HEK293T (cell line): Measurements from ENCODE around the gene SPOCD1.

Experiments used
- ELF4 ChIP-seq: fragments of 450-650 bp; IDR thresholded peaks from 2 replicates; pipeline ENCODE4 v1.6.1; 2017; ENCODE audit warnings: antibody characterized with exemption
- L3MBTL2 ChIP-seq: fragments of 450-650 bp; conservative IDR thresholded peaks from 2 replicates; pipeline ENCODE4 v1.6.1; 2016; ENCODE audit warnings: mild to moderate bottlenecking
- SP1 ChIP-seq: fragments of 450-650 bp; IDR thresholded peaks from 2 replicates; pipeline ENCODE4 v1.6.1; 2017

DNA sequence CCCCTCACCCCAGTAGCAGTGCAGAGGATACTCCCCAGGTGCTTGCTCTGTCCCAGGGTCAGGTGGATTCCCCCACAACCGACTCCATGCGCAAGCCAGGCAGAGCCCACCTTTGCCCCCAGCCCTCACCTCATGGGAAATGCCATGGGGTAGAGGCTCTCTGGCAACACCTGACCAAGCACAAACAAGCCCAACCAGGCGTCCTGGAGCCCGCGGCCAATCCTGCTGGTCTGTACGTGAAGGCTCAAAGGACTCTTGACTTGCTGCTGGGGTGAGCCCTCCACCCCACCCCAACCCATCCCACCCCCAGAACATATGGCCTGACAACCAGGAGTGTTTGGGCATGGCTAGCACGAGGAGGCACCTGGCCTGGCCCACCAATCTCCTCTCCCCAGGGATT, 53.5 kb downstream of the SPOCD1 start:
- TF ChIP-seq L3MBTL2, result no peak
- no peak for TF ChIP-seq ELF4
- no peak for TF ChIP-seq SP1
